Activated CD4-positive, alpha-beta T cell treated with anti-CD3 and anti-CD28 coated beads, Interleukin-2, amount 10 ng/mL, durations not matched to agents 24 days and 14 days (primary cell): ENCODE data around the gene MMEL1. TPM values are rescaled to one million over a fixed set of nuclear protein-coding genes. Genes with fewer than 3 reads are reported as not detected.

Source experiments
- DNase-seq: peaks from one replicate; pipeline ENCODE4 v3.0.0; 2022
- H3K27ac Mint-ChIP-seq: one replicate; pipeline ENCODE4 v1.8.0; 2022; ENCODE audit warnings: mild to moderate bottlenecking, mixed read lengths
- H3K27me3 Mint-ChIP-seq: one replicate; pipeline ENCODE4 v1.8.0; 2022; ENCODE audit warnings: mixed read lengths
- H3K36me3 Mint-ChIP-seq: one replicate; pipeline ENCODE4 v1.8.0; 2022; ENCODE audit warnings: low read depth, mild to moderate bottlenecking, mixed read lengths
- H3K4me1 Mint-ChIP-seq: one replicate; pipeline ENCODE4 v1.8.0; 2021; ENCODE audit warnings: mixed read lengths
- H3K4me3 Mint-ChIP-seq: one replicate; pipeline ENCODE4 v1.8.0; 2022; ENCODE audit warnings: mild to moderate bottlenecking, moderate library complexity, mixed read lengths
- H3K9me3 Mint-ChIP-seq: one replicate; pipeline ENCODE4 v1.8.0; 2021; ENCODE audit warnings: mixed read lengths
- intact Hi-C: fragments of 100-400 bp; cut with micrococcal nuclease; formaldehyde crosslinking; loops from one replicate; pipeline ENCODE4 v1.15.1; 2023
- total RNA-seq: library from RNA; stranded (reverse); gene quantifications from 2 replicates; pipeline ENCODE4 v1.2.3, GENCODE V29; 2022

Gene MMEL1
- total RNA-seq, 1 donor from 2014 or later = 0.54 TPM

GRCh38 chr1:2609319-2610035 is 23.3 kb downstream of the MMEL1 start:
- Mint-ChIP-seq H3K9me3 (peaks cover 8% of the 10 kb centered on the region), H3K4me1 (no peaks in the 10 kb centered on the region), H3K27me3 (no peaks in the 10 kb centered on the region), H3K36me3 (no peaks in the 10 kb centered on the region), H3K27ac (no peak overlapping the region), H3K4me3 (no peak overlapping the region)
- intact Hi-C loops = no loop called here
- DNase-seq = no peak

DNA sequence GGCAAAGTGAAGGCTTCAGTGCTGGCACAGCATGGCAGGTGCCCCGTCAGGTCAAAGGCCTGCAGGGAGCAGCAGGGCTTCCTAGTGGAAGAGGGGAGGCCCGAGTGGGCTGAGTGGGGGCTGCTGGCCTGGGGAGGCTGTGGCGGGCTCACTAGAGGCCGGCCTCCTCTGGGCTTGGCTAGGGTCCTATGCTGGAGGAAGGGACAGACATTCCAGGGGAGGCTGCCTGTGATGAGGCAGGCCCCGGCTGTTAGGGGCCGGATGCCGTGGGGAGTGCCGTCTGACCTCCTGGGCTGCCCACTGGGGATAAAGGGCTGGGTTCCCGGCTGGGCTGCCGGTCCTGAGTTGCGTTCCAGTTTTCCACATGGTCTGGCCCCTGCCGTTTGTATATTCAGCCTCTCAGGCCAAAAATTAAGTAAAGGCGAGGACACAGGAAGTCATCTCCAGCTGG is 25.1 kb downstream of the MMEL1 start:
- H3K27me3 Mint-ChIP-seq = no peaks in the 10 kb centered on the region
- intact Hi-C loops = no loop called here
- H3K27ac Mint-ChIP-seq = no peak overlapping the region
- no peak overlapping the region for H3K4me3 Mint-ChIP-seq
- no peak for DNase-seq
- H3K4me1 Mint-ChIP-seq = no peaks in the 10 kb centered on the region
- H3K36me3 Mint-ChIP-seq = no peaks in the 10 kb centered on the region
- no peaks in the 10 kb centered on the region for H3K9me3 Mint-ChIP-seq

- Mint-ChIP-seq H3K27ac (no peak overlapping the region), H3K4me3 (no peak overlapping the region), H3K9me3 (no peaks in the 10 kb centered on the region), H3K4me1 (no peaks in the 10 kb centered on the region), H3K36me3 (no peaks in the 10 kb centered on the region), H3K27me3 (peaks cover 3% of the 10 kb centered on the region)
- intact Hi-C loops = no loop called here
- no peak for DNase-seq
Observed at GRCh38 chr1:2606881-2607621, 25.8 kb downstream of the MMEL1 start.

GRCh38 chr1:2606396-2606880 is 26.4 kb downstream of the MMEL1 start:
- no peak overlapping the region for H3K4me3 Mint-ChIP-seq
- no peak for DNase-seq
- H3K27ac Mint-ChIP-seq = no peak overlapping the region
- no peaks in the 10 kb centered on the region for H3K36me3 Mint-ChIP-seq
- H3K9me3 Mint-ChIP-seq = no peaks in the 10 kb centered on the region
- intact Hi-C loops = no loop called here
- H3K27me3 Mint-ChIP-seq = peaks cover 3% of the 10 kb centered on the region
- no peaks in the 10 kb centered on the region for H3K4me1 Mint-ChIP-seq

- Mint-ChIP-seq H3K9me3 (no peaks in the 10 kb centered on the region), H3K4me1 (no peaks in the 10 kb centered on the region), H3K27me3 (peaks cover 5% of the 10 kb centered on the region), H3K36me3 (no peaks in the 10 kb centered on the region), H3K4me3 (no peak overlapping the region), H3K27ac (no peak overlapping the region)
- no peak for DNase-seq
- intact Hi-C loops = no loop called here
Observed at GRCh38 chr1:2605509-2606395, 27.1 kb downstream of the MMEL1 start.

- intact Hi-C loops = no loop called here
- no peaks in the 10 kb centered on the region for H3K4me1 Mint-ChIP-seq
Observed at GRCh38 chr1:2604844-2605508, 27.8 kb downstream of the MMEL1 start.

GRCh38 chr1:2604156-2604843 is 28.5 kb downstream of the MMEL1 start:
- intact Hi-C loops = no loop called here
- H3K27me3 Mint-ChIP-seq = peaks cover 5% of the 10 kb centered on the region
- no peaks in the 10 kb centered on the region for H3K9me3 Mint-ChIP-seq
- no peak overlapping the region for H3K4me3 Mint-ChIP-seq
- no peak overlapping the region for H3K27ac Mint-ChIP-seq
- H3K36me3 Mint-ChIP-seq = no peaks in the 10 kb centered on the region
- no peak for DNase-seq
- H3K4me1 Mint-ChIP-seq = no peaks in the 10 kb centered on the region

More at GRCh38 chr1:2604844-2605508, 27.8 kb downstream of the MMEL1 start:
- H3K36me3 Mint-ChIP-seq = no peaks in the 10 kb centered on the region
- H3K4me3 Mint-ChIP-seq = no peak overlapping the region
- no peak for DNase-seq
- peaks cover 5% of the 10 kb centered on the region for H3K27me3 Mint-ChIP-seq
- H3K9me3 Mint-ChIP-seq = no peaks in the 10 kb centered on the region
- no peak overlapping the region for H3K27ac Mint-ChIP-seq

DNA sequence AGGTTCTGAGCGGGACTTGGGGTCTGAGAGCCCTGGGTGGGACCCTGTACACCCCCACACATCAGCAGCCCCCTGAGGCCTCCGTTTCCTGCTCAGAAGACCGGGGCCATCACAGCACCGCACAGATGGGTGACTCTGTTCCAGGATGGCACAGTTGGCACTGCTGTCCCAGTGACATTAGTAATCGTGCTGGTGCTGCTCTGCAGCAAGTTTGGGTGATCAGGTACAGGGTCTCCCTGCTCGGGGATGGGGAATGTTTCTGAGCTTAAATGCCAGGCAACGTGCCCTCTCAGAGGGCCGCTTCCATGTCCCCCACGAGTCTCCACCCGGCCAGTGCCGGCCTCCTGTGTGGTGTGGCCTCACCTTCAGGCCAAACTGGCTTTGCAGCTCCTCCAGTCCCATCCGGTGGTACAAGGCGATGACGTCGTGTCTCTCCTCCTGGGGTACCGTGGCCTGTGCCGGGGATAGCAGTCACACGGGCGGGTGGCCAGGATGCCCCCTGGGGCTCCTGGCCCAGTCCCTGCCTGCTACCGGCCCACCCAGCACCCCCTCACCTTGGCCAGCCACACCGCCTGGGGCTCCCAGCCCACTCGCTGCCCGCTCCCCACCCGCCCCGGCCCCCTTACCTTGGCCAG is 29.2 kb downstream of the MMEL1 start:
- Mint-ChIP-seq H3K9me3 (no peaks in the 10 kb centered on the region), H3K27me3 (peaks cover 7% of the 10 kb centered on the region), H3K36me3 (no peaks in the 10 kb centered on the region), H3K4me1 (no peaks in the 10 kb centered on the region), H3K4me3 (no peak overlapping the region), H3K27ac (no peak overlapping the region)
- intact Hi-C loops = no loop called here
- DNase-seq = no peak

DNA sequence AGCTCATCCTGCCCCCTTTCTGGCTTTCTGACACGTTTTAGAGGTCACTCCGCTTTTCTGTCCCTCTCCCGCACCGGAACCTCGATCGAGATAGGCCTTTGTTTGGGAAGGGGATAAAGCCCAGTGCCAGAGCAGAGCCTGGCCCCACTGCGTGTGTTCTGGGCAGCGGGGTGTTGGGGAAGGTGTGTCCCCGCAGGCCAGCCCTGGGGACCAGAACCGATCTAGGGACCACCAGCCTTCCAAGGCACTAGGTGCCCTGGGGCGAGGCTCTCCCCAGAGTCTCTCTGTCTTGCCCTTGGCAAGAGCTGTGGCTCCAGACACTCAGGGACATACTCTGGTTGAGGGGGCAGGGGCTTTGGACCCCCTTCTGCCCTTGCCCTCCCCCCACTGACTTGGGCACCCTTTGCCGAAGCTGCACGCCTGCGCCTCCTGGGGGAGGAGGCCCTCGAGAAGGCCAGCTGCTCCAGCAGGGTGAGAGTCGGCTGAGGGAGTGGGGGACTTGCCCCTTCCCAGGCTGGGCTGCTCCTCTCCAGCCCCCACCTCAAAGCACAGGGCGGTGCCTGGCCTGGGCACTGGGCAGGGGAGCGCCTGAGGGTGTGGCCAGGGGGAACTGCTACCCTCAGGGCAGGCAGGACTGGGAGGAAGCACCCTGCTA is 29.8 kb downstream of the MMEL1 start:
- H3K4me3 Mint-ChIP-seq = no peak overlapping the region
- H3K27ac Mint-ChIP-seq = no peak overlapping the region
- H3K36me3 Mint-ChIP-seq = no peaks in the 10 kb centered on the region
- no peaks in the 10 kb centered on the region for H3K4me1 Mint-ChIP-seq
- H3K9me3 Mint-ChIP-seq = no peaks in the 10 kb centered on the region
- intact Hi-C loops = no loop called here
- H3K27me3 Mint-ChIP-seq = peaks cover 8% of the 10 kb centered on the region
- no peak for DNase-seq

DNA sequence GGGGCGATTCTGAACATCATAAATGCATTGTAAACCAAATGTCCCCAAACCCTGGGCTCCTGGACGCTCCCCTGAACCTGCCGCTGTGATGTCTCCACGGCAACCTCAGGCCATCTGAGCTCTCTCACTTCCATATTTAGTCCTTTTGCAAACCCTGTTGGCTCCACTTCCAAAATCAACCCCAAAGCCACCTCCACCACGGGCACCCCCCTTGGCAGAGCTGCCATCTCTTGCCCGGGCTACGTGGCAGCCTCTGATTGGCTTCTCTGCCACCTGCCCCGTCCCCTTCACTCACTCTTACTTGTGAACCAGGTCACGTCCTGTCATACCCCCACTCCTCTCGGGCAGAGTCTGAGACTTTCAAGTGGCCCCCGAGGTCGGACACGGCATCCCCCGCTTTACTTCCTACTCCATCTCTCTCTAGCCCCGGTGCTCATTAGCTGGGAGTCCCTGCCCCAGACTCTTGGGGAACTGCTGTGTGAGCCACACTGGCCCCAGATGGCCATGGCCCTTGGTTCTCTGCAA is 30.4 kb downstream of the MMEL1 start:
- H3K36me3 Mint-ChIP-seq = no peaks in the 10 kb centered on the region
- no peak for DNase-seq
- no peak overlapping the region for H3K4me3 Mint-ChIP-seq
- H3K9me3 Mint-ChIP-seq = no peaks in the 10 kb centered on the region
- H3K4me1 Mint-ChIP-seq = no peaks in the 10 kb centered on the region
- peaks cover 8% of the 10 kb centered on the region for H3K27me3 Mint-ChIP-seq
- intact Hi-C loops = no loop called here
- H3K27ac Mint-ChIP-seq = no peak overlapping the region

DNA sequence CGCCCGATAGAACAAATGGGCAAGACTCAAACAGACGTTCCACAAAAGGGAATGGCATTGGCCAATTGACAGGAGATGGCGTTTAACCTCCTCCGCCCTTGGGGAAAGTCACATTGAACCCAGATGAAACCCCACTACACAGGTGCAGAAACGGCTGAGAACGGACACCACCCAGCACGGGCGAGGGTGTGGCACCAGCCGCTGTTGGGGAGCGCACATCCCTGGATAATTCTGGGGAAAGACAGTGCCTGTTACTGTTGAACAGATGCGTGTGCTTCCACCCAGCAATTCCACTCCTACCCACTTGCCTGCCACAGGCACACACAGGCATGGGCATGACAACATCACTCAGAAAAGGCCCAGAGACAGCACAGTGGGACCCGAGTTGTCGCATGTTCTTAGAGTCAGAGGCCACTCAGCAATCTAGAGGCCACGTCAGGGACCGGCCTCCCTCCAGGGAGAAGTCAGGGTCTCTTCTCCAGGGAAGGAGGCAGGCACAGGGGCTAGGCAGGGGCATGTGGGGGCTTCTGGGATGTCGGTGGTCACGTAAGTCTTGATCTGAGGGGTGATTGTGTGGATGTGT is 31.0 kb downstream of the MMEL1 start:
- no peak overlapping the region for H3K27ac Mint-ChIP-seq
- H3K36me3 Mint-ChIP-seq = no peaks in the 10 kb centered on the region
- no peaks in the 10 kb centered on the region for H3K9me3 Mint-ChIP-seq
- H3K4me1 Mint-ChIP-seq = no peaks in the 10 kb centered on the region
- no peak overlapping the region for H3K4me3 Mint-ChIP-seq
- H3K27me3 Mint-ChIP-seq = peaks cover 8% of the 10 kb centered on the region
- intact Hi-C loops = no loop called here
- DNase-seq = no peak
